Measurements from ENCODE around the gene PSORS1C1.

PSORS1C1 gene

GRCh38 chr6:31126396-31127175 lies 12.0 kb downstream of the PSORS1C1 start:
- no peak for DNase-seq

GRCh38 chr6:31128093-31128676 lies 13.6 kb downstream of the PSORS1C1 start:
- peak; percentile 28 for DNase-seq

DNA sequence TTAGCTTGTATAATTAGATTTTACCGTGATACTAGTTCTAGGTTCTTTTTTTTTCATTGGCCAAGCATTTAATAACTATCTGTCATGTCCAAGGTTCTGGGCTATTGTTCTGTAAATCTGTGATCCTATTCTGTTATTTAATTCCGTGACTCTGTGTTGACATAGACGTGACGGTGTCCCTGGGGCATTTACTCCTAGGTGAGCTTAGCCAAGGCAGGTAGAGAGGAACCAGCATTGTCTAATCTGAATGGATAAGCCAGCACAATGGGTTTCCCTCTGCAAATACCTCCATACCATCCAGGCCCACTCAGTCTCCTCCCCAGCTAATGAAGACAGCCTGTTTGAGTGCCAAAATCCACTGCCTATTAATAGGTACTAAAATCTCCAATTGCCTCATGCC lies 14.5 kb downstream of the PSORS1C1 start:
- no peak for DNase-seq

DNA sequence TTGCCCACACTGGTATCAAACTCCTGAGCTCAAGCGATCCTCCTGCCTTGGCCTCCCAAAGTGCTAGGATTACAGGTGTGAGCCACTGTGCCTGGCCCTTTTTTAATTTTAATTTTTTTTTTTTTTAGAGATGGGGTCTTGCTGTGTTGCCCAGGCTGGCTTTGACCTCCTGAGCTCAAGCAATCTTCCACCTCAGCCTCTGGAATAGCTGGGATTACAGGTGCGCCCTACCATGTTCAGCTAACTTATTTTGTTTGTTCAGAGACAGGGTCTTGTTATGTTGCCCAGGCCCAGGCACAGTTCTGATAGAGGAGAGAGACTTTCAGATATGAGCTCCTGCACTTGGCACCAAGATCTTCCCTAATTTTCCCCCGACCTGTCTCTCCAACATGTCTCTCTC lies 16.2 kb downstream of the PSORS1C1 start:
- no peak for DNase-seq

- DNase-seq: no peak
Measured at GRCh38 chr6:31131595-31131994, 17.0 kb downstream of the PSORS1C1 start.

DNA sequence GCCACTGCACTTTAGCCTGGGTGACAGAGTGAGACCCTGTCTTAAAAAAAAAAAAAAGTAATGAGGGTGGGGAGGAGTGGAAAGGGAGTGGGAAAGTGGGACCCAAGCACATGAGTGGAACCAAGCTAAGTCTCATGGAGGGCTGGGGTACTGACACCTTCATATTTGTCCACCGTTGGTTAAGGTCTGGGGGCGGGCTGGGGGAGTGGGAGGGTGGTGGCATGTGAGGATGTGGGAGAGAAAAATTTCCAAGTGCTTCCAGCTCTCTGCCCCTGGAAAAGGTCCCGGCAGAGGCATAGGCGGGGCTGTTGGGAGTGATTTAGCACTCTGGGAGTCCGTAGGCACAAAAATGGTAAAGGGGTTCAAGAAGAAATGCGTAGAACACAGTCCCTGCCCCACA lies 18.2 kb downstream of the PSORS1C1 start:
- DNase-seq: no peak

- no peak for DNase-seq
Measured at GRCh38 chr6:31135710-31136109, 21.1 kb downstream of the PSORS1C1 start.

DNA sequence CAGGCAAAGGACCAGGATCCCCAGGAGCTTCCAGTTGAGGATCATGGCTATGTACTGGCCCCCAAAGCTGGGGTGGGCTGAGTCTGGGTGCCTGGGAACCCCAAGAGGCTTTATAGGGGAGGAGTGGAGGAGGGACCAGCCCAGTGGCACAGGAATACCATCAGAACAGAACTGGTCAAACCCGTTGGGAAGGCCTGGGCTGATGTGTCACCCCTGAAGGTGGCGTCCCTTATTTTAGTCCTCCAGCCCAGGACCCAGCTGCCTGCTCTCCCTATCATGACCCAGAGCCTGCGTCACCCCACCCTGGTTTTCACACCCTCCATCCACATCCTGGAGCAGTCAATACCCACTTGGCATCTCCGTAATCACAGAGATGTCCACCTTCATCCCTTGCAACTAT lies 24.4 kb downstream of the PSORS1C1 start, which contains the start of gene PSORS1C2:
Gene PSORS1C2, minus strand, starts transcription at position 85 of the 400 bp plus-strand sequence. Its CDS starts 40 bp downstream, at position 45.
- no peak for DNase-seq

DNA sequence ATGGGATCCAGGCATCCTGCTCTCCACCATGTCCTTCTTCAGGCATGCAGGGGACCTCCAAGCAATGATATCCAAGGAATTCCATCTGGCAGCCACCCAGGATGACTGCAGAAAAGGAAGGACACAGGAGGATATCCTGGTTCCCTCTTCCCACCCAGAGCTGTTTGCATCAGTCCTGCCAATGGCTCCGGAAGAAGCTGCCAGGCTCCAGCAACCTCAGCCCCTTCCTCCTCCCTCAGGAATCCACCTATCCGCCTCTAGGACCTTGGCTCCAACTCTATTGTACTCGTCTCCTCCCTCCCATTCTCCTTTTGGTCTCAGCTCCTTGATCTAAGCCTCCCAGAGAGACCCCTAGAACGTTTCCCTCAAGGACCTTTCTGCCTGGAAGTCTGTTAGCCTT lies 25.0 kb downstream of the PSORS1C1 start:
- peak; percentile 88 for DNase-seq

DNA sequence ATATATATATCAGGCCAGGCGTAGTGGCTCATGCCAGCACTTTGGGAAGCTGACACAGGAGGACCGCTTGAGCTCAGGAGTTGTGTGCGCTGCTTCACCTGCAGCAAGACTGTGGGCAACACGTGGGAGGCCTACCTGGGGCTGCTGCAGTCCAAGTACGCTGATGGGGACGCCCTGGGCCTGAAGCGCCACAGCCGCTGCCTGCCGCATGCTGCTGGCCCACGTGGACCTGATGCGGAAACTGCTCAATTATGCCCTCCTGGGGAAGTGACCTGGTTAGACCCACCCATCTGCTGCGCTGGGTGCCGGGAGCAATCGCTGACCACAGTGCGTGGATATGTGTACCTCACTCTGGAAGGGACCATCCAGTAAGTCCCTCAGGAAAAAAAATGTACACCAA lies 26.0 kb downstream of the PSORS1C1 start:
- DNase-seq: no peak

GRCh38 chr6:31142361-31142761 lies 27.8 kb downstream of the PSORS1C1 start:
- no peak for DNase-seq

GRCh38 chr6:31143148-31143547 lies 28.5 kb downstream of the PSORS1C1 start:
- DNase-seq: peak; percentile 82

DNA sequence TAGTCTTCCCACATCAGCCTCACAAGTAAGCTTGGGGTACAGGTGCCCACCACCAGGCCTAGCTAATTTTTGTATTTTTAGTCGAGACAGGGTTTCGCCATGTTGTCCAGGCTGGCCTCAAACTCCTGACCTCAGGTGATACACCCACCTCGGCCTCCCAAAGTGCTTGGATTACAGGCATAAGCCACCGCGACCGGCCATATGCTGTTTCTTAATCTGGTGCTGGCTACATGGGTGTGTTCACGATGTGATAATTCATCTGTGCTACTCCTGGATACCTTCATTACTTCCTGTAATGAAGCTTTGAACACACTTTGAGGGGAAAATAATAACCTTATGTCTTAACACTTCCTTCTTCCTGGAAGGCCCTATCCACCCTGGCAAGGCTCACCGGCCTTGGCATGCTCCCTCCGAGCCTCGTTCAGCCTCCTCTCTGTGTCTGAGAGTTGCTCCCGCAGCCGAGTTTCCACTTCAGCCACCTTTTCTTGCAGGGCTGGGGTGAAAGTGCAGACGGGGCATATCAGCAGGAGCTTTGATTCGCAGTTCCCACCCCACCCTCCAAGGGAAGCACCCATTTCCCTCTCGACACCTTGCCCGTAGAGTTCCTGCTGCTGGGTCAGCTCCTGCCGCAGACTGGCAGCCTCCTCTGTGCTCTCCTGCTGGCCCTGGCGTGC lies 29.8 kb downstream of the PSORS1C1 start:
- no peak for DNase-seq

DNA sequence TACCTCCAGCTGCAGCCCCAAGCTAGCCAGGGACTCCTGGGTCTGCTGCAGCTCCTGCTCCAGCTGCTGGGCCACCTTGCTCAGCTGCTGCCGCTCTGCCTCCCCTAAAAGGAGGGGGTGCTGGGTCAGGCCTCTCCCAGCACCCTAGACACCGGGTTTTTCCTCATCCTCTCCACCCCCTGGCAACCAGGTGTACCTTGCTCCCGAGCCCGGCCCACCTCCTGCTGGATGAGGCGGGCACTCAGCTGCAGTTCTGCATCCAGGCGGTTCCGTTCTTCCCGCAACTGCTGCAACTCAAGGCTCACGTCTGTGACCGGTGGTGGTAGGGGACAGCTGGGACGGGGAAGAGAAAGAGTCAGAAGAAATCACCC lies 30.4 kb downstream of the PSORS1C1 start:
- no peak for DNase-seq

- DNase-seq: no peak
Measured at GRCh38 chr6:31145386-31145785, 30.8 kb downstream of the PSORS1C1 start.

DNA sequence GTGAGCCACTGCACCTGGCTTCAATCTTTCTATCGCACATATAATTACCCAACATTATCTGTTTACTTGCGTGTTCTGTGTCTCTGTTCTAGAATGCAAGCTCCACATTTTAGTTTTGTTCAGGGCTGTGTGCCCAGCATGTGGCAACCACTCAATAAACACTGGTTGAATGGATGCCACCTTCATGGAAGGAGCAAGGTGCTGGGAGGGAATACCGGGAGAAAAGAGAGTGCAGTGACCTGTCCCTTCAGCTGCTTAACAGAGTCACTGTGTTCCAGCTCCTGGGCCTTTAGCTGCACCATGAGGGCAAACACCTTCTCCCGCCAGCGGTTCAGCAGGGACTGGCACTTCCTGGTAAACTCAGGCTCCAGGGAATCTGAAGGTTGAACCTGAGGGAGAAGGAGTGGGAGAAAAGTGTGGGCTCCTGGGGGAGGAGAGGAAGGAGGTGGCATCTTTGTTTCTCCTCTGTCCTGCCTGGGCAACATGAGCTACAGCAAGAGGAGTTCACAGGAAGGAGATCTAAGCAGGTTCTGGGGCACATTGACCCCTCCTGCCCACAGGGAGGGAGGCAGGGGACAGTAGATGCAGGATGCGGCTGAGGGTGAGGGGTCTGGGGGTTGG lies 35.3 kb downstream of the PSORS1C1 start:
- DNase-seq: no peak

DNA sequence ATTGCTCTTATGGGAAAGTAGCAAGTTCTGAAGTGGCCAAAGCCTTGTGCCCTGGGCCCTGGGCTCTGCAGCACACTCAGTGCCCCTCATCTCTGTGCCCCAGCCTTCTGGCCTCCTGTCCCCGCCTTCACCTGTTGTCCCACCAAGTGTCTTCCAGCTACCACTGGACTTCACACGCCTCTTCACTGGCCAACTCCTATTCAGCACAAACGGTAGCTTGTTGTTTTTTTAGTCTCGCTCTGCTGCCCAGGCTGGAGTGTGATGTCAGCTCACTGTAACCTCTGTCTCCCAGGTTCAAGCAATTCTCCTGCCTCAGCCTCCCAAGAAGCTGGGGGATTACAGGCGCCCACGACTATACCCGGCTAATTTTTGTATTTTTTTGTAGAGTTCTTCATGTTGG lies 38.2 kb downstream of the PSORS1C1 start:
- DNase-seq: no peak

DNA sequence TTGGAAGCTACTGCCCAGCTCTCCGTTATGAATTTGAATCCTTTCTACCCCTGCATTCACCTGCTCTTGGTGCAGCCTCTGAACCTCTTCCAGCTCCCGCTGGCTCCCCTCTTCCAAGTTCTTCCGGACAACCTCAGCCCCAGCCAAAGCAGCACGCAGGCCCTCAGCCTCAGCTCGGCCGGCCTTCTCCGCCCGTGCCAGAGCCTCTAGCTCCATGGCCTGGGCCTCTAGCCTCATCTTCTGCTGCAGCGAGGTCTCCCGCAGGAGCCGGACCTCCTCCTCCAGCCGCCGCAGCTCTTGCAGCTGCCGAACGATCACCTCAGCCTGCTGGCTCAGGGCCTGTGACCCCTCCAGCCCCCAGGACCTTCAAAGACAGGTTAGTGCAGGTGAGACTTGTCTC lies 39.8 kb downstream of the PSORS1C1 start:
- no peak for DNase-seq

GRCh38 chr6:31156641-31157040 lies 42.0 kb downstream of the PSORS1C1 start:
- no peak for DNase-seq

GRCh38 chr6:31157513-31158139 lies 43.0 kb downstream of the PSORS1C1 start, which contains the start of gene CCHCR1:
TSS of gene CCHCR1 (minus strand) at chr6:31157802. CDS start at chr6:31157600, 202 bp downstream.
- no peak for DNase-seq

DNA sequence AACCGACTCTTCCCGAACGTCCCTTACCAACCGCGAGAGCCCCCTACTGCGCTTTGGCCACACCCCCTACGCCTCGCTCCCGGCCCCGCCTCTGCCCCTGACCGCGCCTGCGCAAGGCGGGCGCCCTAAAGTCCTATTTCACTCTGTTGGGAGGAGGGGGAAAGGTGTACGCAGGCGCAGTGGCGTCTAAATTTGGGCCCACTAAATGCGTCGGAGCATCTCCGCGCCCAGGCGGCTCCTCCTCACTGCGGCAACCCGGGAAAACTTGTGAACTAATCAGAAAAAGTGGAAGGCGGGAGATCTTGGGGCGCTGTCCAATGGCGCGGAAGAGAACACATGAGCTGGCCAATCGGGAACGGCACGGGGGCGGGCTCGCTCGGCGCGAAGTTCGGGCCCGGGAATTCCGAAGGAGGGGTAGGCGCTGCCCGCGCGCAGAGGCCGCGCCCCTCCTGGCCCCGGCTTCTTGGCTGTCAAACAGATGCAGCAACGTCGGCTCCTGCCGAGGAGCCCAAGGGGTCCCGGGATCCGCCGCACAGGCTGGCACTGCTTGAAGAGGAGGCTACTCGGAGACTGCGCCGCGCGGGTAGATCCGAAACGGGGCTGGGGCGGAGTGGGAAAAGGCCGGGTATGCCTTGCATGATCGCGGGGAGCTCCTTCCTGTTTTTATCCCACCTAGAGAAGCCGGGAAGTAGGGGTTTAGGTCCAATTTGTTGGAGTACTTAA lies 43.7 kb downstream of the PSORS1C1 start, which contains the start of gene TCF19:
Gene TCF19, plus strand, starts transcription at position 450 of the 723 bp plus-strand sequence. CDS start 881 bp downstream, outside the sequence.
- peak; percentile 99 for DNase-seq
